ENCODE data around the gene C1QL4.

- TF ChIP-seq GATA3 (IDR thresholded peaks at IDR 0.05; ENCODE audit: low read depth, low read length) (no peak), GATA2 (IDR thresholded peaks at IDR 0.05; ENCODE audit: low read depth, low read length) (no peak)
Measured at GRCh38 chr12:49362077-49362476, 25.1 kb upstream of the C1QL4 start.

Measured in SH-SY5Y (cell line).